HCT116 (cell line): ENCODE data around the gene KCTD2.

Source experiments
- CTCF ChIP-seq, 3 experiments: fragments of 200-600 bp in 1 of 3; sonication (generic) in 1 of 3; IDR thresholded peaks in 2 of 3; conservative IDR thresholded peaks in 1 of 3; 2 replicates each; pipeline ENCODE4 v1.5.1; 2012 to 2017; ENCODE audit warnings: low read depth in 2 of 3, low read length in 2 of 3, antibody characterized with exemption in 1 of 3, borderline replicate concordance in 1 of 3, control low read depth in 1 of 3, mild to moderate bottlenecking in 1 of 3, mixed read lengths in 1 of 3, mixed run types in 1 of 3, moderate library complexity in 1 of 3; ENCODE audit not compliant: insufficient read depth in 1 of 3
- EZH2 ChIP-seq: fragments of 200-600 bp; sonication (generic); IDR thresholded peaks from 2 replicates; pipeline ENCODE4 v1.6.1; 2017; ENCODE audit warnings: antibody characterized with exemption, mixed run types
- EZH2phosphoT487 ChIP-seq: fragments of 200-600 bp; IDR thresholded peaks from 2 replicates; pipeline ENCODE4 v1.6.1; 2018; ENCODE audit warnings: antibody characterized with exemption, borderline replicate concordance
- POLR2A ChIP-seq: IDR thresholded peaks from 2 replicates; pipeline ENCODE4 v1.7.0; 2011; ENCODE audit warnings: borderline replicate concordance; ENCODE audit not compliant: insufficient read depth, insufficient read length; ENCODE audit errors: extremely low read depth
- YY1 ChIP-seq: IDR thresholded peaks from 2 replicates; pipeline ENCODE4 v1.6.1; 2011; ENCODE audit warnings: low read length, low read depth, moderate library complexity, mild to moderate bottlenecking; ENCODE audit not compliant: insufficient replicate concordance; ENCODE audit errors: extremely low read depth

GRCh38 chr17:75081611-75082540 is 34.9 kb downstream of the KCTD2 start:
- TF ChIP-seq CTCF (IDR thresholded peaks at IDR 0.05 in 2 of 3, conservative IDR thresholded peaks at IDR 0.05 in 1 of 3; ENCODE audit: borderline replicate concordance in 1 of 3, insufficient read depth in 1 of 3, low read depth in 2 of 3, low read length in 2 of 3) (no peak), EZH2 (no peak), POLR2A (no peak), EZH2phosphoT487 (no peak), YY1 (no peak)
